GM12872 (cell line): Measurements from ENCODE around the gene ARRB2.

Source experiments
- TF ChIP-seq, protein P1 (sequence below): IDR thresholded peaks from 3 replicates; pipeline ENCODE4 v1.5.1; 2011; ENCODE audit warnings: low read depth, mild to moderate bottlenecking, low read length, moderate library complexity; ENCODE audit not compliant: insufficient read depth

The ARRB2 gene

DNA sequence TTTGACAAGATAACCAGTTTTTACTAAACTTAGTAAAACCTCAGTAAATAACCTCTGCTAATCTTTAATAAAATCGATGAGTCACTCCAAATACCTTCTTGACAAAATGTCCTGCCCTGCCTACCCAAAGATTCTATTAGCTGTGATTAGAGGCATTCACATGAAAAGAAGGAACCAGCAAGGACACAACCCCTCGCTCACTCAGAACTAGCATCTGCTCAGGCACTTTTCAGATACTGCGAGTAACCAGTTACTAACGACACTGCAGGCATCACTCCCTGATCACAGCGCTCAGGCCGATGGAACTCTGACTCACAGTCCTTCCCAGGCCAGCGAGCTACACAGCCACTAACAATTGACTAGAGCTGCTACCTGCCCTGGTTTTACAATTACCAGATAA, 30.8 kb upstream of the ARRB2 start:
- TF ChIP-seq, protein P1, sequence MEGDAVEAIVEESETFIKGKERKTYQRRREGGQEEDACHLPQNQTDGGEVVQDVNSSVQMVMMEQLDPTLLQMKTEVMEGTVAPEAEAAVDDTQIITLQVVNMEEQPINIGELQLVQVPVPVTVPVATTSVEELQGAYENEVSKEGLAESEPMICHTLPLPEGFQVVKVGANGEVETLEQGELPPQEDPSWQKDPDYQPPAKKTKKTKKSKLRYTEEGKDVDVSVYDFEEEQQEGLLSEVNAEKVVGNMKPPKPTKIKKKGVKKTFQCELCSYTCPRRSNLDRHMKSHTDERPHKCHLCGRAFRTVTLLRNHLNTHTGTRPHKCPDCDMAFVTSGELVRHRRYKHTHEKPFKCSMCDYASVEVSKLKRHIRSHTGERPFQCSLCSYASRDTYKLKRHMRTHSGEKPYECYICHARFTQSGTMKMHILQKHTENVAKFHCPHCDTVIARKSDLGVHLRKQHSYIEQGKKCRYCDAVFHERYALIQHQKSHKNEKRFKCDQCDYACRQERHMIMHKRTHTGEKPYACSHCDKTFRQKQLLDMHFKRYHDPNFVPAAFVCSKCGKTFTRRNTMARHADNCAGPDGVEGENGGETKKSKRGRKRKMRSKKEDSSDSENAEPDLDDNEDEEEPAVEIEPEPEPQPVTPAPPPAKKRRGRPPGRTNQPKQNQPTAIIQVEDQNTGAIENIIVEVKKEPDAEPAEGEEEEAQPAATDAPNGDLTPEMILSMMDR = no peak

DNA sequence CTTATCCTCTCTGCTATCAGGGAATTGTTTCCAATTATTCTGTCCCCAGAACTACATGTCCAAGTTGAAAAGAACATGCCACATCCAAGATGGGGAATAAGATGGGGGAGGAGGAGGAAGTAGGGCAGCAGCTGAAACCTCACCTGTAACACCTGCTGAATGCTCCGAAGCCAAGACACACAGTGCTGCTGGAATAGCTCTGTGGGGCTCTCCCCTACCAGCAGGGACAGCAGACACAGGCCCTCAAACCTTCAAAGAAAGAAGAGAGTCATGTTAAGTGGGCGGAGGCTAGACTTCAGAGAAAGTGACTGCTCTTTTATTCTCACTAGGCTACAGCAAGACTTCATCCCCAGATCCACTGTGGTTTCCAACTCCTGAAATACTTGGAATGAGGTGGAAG, 19.7 kb upstream of the ARRB2 start:
- TF ChIP-seq, protein P1 = no peak

DNA sequence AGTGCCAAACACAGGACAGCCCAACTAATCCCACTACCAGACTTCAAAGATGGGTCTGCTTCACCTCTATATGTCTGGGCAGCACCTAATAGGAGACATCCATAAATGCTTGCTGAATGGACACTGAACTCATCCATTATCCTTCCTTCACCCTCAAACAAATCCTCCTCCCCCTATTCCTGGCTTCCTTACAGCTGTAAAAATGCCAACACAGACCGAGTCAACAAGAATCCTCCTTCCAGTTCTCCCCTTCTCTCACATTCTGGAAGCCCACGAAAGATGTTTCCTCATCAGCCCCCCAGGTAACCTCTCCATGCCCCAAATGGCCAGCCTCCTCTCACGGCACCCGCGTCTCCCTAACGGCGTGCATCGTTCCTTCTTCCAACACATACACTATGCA, 18.7 kb upstream of the ARRB2 start:
- TF ChIP-seq, protein P1 = no peak

DNA sequence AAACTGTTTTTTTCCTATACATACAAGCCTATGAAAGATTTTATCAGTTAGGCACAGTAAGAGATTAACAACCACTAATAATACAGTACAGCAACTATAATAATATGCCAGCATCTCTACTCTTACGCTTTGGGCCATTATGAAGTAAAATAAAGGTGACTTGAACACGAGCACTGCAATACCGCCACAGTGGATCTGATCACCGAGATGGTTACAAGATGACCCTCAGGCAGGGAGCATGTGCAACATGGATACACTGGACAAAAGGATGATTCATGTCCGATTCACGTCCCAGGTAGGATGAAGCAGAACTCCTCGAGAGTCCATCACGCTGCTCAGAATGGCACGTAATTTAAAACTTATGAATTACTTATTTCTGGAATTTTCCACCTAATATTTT, 17.0 kb upstream of the ARRB2 start:
- TF ChIP-seq, protein P1 = no peak

DNA sequence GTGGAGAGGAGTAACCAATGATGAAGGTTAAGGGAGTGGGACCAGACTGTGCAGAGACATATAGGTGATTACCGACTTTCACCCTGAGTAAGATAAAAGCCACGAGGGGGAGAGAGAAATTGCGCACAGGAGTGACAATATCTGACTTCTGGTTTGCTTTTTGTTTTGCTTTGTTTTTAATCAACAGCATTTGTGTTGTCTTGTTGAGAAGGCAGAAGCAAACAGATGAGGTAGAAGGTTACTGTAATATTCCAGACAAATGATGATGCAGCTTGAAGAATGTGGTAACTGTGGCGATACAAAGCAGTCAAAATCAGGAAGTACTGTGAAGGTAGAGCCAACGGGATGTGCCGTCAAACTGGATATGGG, 14.0 kb upstream of the ARRB2 start:
- TF ChIP-seq, protein P1 = no peak

DNA sequence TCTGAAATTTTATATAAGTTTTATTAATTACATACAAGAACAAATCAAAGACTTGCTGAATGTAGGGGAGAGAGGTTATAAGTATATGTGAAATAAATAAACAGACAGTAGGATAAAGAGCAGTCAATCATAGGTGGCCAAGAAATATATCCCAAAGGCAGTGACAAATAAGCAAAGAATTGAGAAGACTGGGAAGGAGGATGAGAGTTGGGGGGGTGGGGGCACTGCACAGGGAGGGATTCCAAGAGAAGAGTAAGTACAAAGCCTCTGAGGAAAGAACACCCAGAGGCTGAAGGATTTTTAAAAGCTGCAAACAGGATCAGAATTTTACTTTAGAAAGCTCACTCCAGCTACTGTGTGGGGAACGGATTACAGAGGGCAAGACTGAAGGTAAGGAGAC, 9.3 kb upstream of the ARRB2 start:
- TF ChIP-seq, protein P1 = no peak

DNA sequence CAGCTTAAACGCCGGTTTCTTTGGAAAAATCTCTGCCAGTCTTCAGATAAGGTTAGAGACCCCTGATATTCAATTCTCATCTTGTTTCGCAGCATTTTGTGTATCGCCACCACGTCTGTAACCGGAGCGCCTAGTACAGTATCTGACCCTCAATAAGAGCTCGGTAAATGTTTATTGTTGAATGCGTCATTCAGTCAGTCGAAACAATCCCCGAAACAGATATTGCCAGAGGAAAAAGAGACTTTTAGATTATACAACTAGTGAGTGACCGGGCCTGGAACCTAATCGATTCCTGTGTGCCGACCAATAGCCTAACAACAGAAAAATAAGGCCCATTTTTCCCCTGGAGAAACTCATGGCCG, 7.1 kb upstream of the ARRB2 start:
- TF ChIP-seq, protein P1 = no peak

DNA sequence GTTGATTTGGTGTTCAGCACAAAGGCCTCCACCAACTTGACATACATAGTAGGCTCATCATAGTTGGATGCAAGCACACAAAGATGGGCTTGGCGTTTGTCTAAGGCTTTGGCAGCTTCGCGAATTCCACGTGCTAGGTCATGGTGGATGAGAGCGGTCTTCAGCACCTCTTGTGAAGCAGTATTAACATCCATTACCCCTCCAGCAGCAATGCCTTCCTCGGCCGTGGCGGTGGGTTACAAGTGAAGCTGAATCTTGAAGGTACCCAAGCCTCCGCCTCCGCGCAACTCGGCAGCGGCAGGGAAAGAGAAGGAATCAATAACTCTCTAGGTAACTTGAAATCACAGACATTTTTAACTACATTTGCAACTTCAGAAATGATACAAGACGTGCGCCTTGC, 5.4 kb upstream of the ARRB2 start:
- TF ChIP-seq, protein P1 = no peak
